Mesenchymal stem cell (in vitro differentiated cells and primary cell): ENCODE results near the gene MAN2A1.

Experiments
- DNase-seq: peaks from one replicate; pipeline ENCODE4 v3.0.0-alpha.2; 2013
- H2AFZ ChIP-seq: one replicate; pipeline ENCODE4 v1.6.1; 2013; ENCODE audit warnings: low read depth, mild to moderate bottlenecking, control low read depth, inconsistent platforms, low read length, moderate library complexity
- H2AK5ac ChIP-seq: 2 replicates; pipeline ENCODE4 v1.6.1; 2013; ENCODE audit warnings: low read length, moderate library complexity, mild to moderate bottlenecking, inconsistent platforms; ENCODE audit not compliant: severe bottlenecking
- H2BK120ac ChIP-seq: one replicate; pipeline ENCODE4 v1.6.1; 2013; ENCODE audit warnings: low read depth, mild to moderate bottlenecking, inconsistent platforms, low read length, moderate library complexity
- H2BK12ac ChIP-seq, 2 experiments: one replicate each; pipeline ENCODE4 v1.6.1; 2013; ENCODE audit warnings: inconsistent platforms in 2 of 2, low read length in 2 of 2, mild to moderate bottlenecking in 2 of 2, moderate library complexity in 2 of 2, control low read depth in 1 of 2
- H2BK15ac ChIP-seq: one replicate; pipeline ENCODE4 v1.6.1; 2013; ENCODE audit warnings: mild to moderate bottlenecking, low read depth, inconsistent platforms; ENCODE audit not compliant: poor library complexity, severe bottlenecking
- H2BK5ac ChIP-seq: 2 replicates; pipeline ENCODE4 v1.6.1; 2013; ENCODE audit warnings: low read depth, mild to moderate bottlenecking, low read length, control low read depth, inconsistent platforms; ENCODE audit not compliant: poor library complexity, severe bottlenecking
- H3K14ac ChIP-seq, 2 experiments: one replicate each; pipeline ENCODE4 v1.6.1; 2013; ENCODE audit warnings: inconsistent platforms in 2 of 2, low read length in 2 of 2, control low read depth in 1 of 2, mild to moderate bottlenecking in 1 of 2, moderate library complexity in 1 of 2
- H3K18ac ChIP-seq, 2 experiments: one replicate each; pipeline ENCODE4 v1.6.1; 2013; ENCODE audit warnings: inconsistent platforms in 2 of 2, low read length in 2 of 2, control low read depth in 1 of 2, low read depth in 1 of 2, mild to moderate bottlenecking in 1 of 2
- H3K23ac ChIP-seq, 2 experiments: one replicate each; pipeline ENCODE4 v1.6.1; 2013; ENCODE audit warnings: inconsistent platforms in 2 of 2, low read length in 2 of 2, mild to moderate bottlenecking in 2 of 2, moderate library complexity in 2 of 2, control low read depth in 1 of 2
- H3K27ac ChIP-seq: 2 replicates; pipeline ENCODE4 v1.5.1; 2013; ENCODE audit warnings: mild to moderate bottlenecking, moderate library complexity, low read length, control low read depth, inconsistent platforms; ENCODE audit not compliant: poor library complexity, severe bottlenecking
- H3K27me3 ChIP-seq, 2 experiments: 2 replicates each; pipeline versions ENCODE4 v1.6.1 to v1.7.0; 2013; ENCODE audit warnings: low read length in 2 of 2, mild to moderate bottlenecking in 2 of 2, moderate library complexity in 2 of 2, control low read depth in 1 of 2, inconsistent platforms in 1 of 2; ENCODE audit not compliant: control insufficient read depth in 1 of 2, insufficient read depth in 1 of 2
- H3K36me3 ChIP-seq, 2 experiments: 2 replicates each; pipeline versions ENCODE4 v1.6.1 to v1.7.0; 2013; ENCODE audit warnings: low read length in 2 of 2, control low read depth in 1 of 2, inconsistent platforms in 1 of 2, low read depth in 1 of 2, mild to moderate bottlenecking in 1 of 2; ENCODE audit not compliant: insufficient read depth in 2 of 2, control insufficient read depth in 1 of 2
- H3K4ac ChIP-seq, 2 experiments: one replicate each; pipeline ENCODE4 v1.6.1; 2013; ENCODE audit warnings: inconsistent platforms in 2 of 2, low read length in 2 of 2, mild to moderate bottlenecking in 2 of 2, moderate library complexity in 2 of 2, control low read depth in 1 of 2, low read depth in 1 of 2
- H3K4me1 ChIP-seq: 2 replicates; pipeline ENCODE4 v1.6.1; 2013; ENCODE audit warnings: low read depth, low read length, control low read depth; ENCODE audit not compliant: control insufficient read depth, insufficient read depth
- H3K4me2 ChIP-seq: 2 replicates; pipeline ENCODE4 v1.6.1; 2013; ENCODE audit warnings: low read length, mild to moderate bottlenecking, inconsistent platforms; ENCODE audit not compliant: poor library complexity, severe bottlenecking
- H3K4me3 ChIP-seq, 2 experiments: 2 replicates each; pipeline versions ENCODE4 v1.5.1 to v1.7.0; 2013; ENCODE audit warnings: low read length in 2 of 2, mild to moderate bottlenecking in 2 of 2, control low read depth in 1 of 2, low read depth in 1 of 2; ENCODE audit not compliant: insufficient read depth in 1 of 2
- H3K79me1 ChIP-seq: replicated peaks from 2 replicates; pipeline ENCODE4 v1.6.1; 2013; ENCODE audit warnings: mild to moderate bottlenecking, control low read depth, low read length, inconsistent platforms; ENCODE audit not compliant: poor library complexity, severe bottlenecking
- H3K9ac ChIP-seq: 2 replicates; pipeline ENCODE4 v1.7.0; 2013; ENCODE audit warnings: mild to moderate bottlenecking, low read length, moderate library complexity
- H3K9me3 ChIP-seq: 2 replicates; pipeline ENCODE4 v1.7.0; 2013; ENCODE audit warnings: mild to moderate bottlenecking, low read length; ENCODE audit not compliant: control insufficient read depth
- H4K8ac ChIP-seq: one replicate; pipeline ENCODE4 v1.6.1; 2013; ENCODE audit warnings: inconsistent platforms, mild to moderate bottlenecking, low read length, moderate library complexity
- H4K91ac ChIP-seq: one replicate; pipeline ENCODE4 v1.6.1; 2013; ENCODE audit warnings: mild to moderate bottlenecking, low read length, inconsistent platforms
- WGBS: methylation state at CpG from one replicate; pipeline ENCODE4 v1.1.7; 2013; ENCODE audit warnings: mixed read lengths; 5-methylcytosine and 5-hydroxymethylcytosine counted together

Gene MAN2A1

DNA sequence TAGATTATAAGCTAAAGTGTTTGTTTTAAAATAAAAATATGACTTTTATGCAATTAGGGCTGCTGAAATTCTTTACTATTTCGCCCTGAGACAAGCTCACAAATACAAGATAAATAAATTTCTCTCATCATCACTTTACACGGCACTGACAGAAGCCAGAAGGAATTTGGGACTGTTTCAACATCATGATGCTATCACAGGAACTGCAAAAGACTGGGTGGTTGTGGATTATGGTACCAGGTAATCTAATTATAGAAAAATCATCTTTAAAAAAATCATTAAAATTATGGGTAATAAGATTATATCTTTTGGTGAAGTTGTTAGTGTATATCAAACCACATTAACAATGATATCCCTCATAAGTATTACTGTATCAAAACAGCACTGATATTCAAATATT lies 95.0 kb downstream of the MAN2A1 start:
- Histone ChIP-seq H2AFZ (no peak overlapping the region), H3K9me3 (no peaks in the 10 kb centered on the region), H3K18ac (no peak overlapping the region), H2BK12ac (no peak overlapping the region), H3K4me2 (no peak overlapping the region), H3K4me3 (no peak overlapping the region), H2BK5ac (no peak overlapping the region), H3K36me3 (peaks cover 0 to 48% of the 10 kb centered on the region in 2 experiments), H3K27ac (no peak overlapping the region), H2BK15ac (no peak overlapping the region), H3K14ac (no peak overlapping the region), H2BK120ac (no peak overlapping the region), H3K4ac (no peak overlapping the region), H3K79me1 (peaks cover 5% of the 10 kb centered on the region), H4K91ac (no peak overlapping the region), H3K4me1 (no peaks in the 10 kb centered on the region), H4K8ac (no peak overlapping the region), H3K9ac (no peak overlapping the region), H3K27me3 (no peaks in the 10 kb centered on the region), H3K23ac (no peak overlapping the region), H2AK5ac (no peak overlapping the region)
- WGBS, result no CpG with 5 or more reads among the region's 2 CpGs
- DNase-seq, result no peak

DNA sequence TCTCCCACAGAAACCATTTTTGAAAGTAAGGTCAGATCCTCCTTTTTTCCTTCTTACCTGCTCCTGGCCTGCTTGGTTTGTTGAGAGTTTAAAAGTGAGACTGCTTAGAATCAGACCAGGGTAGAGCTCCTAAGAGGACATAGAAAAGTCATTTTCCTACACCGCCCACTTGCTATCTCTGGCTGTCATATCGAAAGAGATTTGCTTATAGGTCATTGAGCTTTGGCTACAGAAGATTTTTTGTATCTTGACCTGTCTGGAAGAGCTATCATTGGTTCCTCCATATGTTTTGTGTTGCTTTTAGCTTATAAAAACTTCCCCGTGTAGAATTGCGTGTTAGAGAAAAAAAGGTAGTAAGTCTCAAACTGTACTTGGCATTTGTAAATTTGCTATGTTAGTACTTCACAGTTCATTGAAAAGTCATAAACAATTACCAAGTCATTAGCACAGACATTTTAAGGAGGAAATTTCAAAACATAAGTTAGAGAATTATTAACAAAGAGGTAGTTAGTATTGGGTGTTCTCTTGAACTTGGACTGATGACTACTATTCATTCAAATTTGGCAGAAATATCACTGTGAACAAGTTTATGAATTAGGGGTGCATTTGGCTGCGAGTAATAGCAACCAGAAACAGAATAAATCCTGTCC lies 96.6 kb downstream of the MAN2A1 start:
- H2BK120ac ChIP-seq, result no peak overlapping the region
- H3K23ac ChIP-seq, result no peak overlapping the region
- no peak overlapping the region for H4K91ac ChIP-seq
- no peak overlapping the region for H3K14ac ChIP-seq
- H4K8ac ChIP-seq, result no peak overlapping the region
- no peak overlapping the region for H2BK12ac ChIP-seq
- H2AFZ ChIP-seq, result no peak overlapping the region
- no peak overlapping the region for H3K27ac ChIP-seq
- no peaks in the 10 kb centered on the region for H3K27me3 ChIP-seq
- H3K4me1 ChIP-seq, result no peaks in the 10 kb centered on the region
- no peak overlapping the region for H3K18ac ChIP-seq
- H3K4ac ChIP-seq, result no peak overlapping the region
- H3K4me3 ChIP-seq, result no peak overlapping the region
- H3K9ac ChIP-seq, result no peak overlapping the region
- peaks cover 5% of the 10 kb centered on the region for H3K79me1 ChIP-seq
- no peak for DNase-seq
- peaks cover 0 to 49% of the 10 kb centered on the region in 2 experiments for H3K36me3 ChIP-seq
- no peak overlapping the region for H2BK5ac ChIP-seq
- no peak overlapping the region for H2BK15ac ChIP-seq
- no peak overlapping the region for H2AK5ac ChIP-seq
- 100% methylated on average over 2 of the region's 5 CpGs for WGBS
- no peaks in the 10 kb centered on the region for H3K9me3 ChIP-seq
- no peak overlapping the region for H3K4me2 ChIP-seq

DNA sequence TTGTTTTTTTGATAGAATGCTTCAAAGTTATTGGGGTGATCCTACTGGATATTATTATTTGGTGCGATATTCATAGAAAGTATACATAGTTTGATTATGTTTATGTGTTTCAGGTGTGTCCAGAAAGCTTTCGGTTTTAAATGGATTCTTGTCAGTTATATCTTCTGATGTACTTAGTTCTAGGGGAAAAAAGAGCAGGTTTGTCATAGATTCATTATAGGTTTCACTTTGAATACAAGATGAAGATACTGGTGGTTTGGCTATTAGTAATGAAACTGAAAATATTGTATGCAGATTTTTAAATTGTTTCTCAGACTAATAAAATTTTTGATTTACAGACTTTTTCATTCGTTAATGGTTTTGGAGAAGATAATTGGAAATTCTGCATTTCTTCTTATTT lies 98.9 kb downstream of the MAN2A1 start:
- Histone ChIP-seq H2BK5ac (no peak overlapping the region), H3K9ac (no peak overlapping the region), H2BK15ac (no peak overlapping the region), H3K27me3 (no peaks in the 10 kb centered on the region), H2AFZ (no peak overlapping the region), H2AK5ac (no peak overlapping the region), H3K9me3 (no peaks in the 10 kb centered on the region), H4K8ac (no peak overlapping the region), H3K14ac (no peak overlapping the region), H3K4me2 (no peak overlapping the region), H3K4me3 (no peak overlapping the region), H3K27ac (no peak overlapping the region), H3K4ac (no peak overlapping the region), H2BK120ac (no peak overlapping the region), H2BK12ac (no peak overlapping the region), H3K18ac (no peak overlapping the region), H3K79me1 (peaks cover 8% of the 10 kb centered on the region), H3K23ac (no peak overlapping the region), H4K91ac (no peak overlapping the region), H3K36me3 (peaks cover 3 to 60% of the 10 kb centered on the region in 2 experiments), H3K4me1 (no peaks in the 10 kb centered on the region)
- DNase-seq, result no peak
- WGBS, result over 99% methylated on average over 3 of the region's 3 CpGs

- H3K27me3 ChIP-seq, result no peaks in the 10 kb centered on the region
- H3K4me2 ChIP-seq, result no peak overlapping the region
- no peak overlapping the region for H3K4ac ChIP-seq
- H3K14ac ChIP-seq, result no peak overlapping the region
- peaks cover 3 to 65% of the 10 kb centered on the region in 2 experiments for H3K36me3 ChIP-seq
- H2BK15ac ChIP-seq, result no peak overlapping the region
- 100% methylated on average over 1 of the region's 1 CpG for WGBS
- no peak overlapping the region for H3K27ac ChIP-seq
- H3K9me3 ChIP-seq, result no peaks in the 10 kb centered on the region
- H2AK5ac ChIP-seq, result no peak overlapping the region
- no peak for DNase-seq
- no peak overlapping the region for H2BK5ac ChIP-seq
- no peak overlapping the region for H4K91ac ChIP-seq
- H2AFZ ChIP-seq, result no peak overlapping the region
- H2BK12ac ChIP-seq, result no peak overlapping the region
- no peak overlapping the region for H2BK120ac ChIP-seq
- no peak overlapping the region for H3K9ac ChIP-seq
- no peak overlapping the region for H4K8ac ChIP-seq
- no peak overlapping the region for H3K4me3 ChIP-seq
- H3K18ac ChIP-seq, result no peak overlapping the region
- H3K23ac ChIP-seq, result no peak overlapping the region
- no peaks in the 10 kb centered on the region for H3K4me1 ChIP-seq
- peaks cover 8% of the 10 kb centered on the region for H3K79me1 ChIP-seq
These were observed 102.9 kb downstream of the MAN2A1 start for GRCh38 chr5:109792613-109793012.
